Measurements from ENCODE around the gene HAUS2.

Gene HAUS2

DNA sequence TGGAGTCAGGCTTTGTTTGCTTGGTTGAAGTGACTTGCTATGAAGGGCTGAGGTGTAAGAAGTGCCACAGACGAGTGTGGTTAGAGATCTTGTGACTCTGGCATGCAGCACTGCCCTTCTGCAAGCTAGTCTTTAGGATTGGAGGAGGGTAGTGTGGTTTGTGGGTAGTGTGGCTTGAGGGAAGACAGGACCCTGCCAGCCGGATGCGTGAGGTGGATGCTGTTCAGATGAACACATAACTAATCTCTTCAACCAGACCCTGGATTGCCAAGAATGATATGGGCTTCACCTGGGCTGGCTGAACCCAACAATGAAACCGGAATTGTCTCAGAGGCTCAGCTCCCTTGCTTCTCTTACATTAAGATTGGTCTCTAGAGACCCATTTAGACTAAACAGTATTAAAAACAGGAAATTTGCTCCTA is 59.5 kb downstream of the HAUS2 start:
- DNase-seq = peak; percentile 97
- Histone ChIP-seq H3K27me3 (replicated peaks; ENCODE audit: insufficient read depth, low read length) (no peaks in the 10 kb centered on the region), H3K9ac (ENCODE audit: low read length) (peak overlapping the region; percentile 68), H3K4me3 (ENCODE audit: low read length) (no peak overlapping the region), H3F3A (ENCODE audit: insufficient read depth, low read length) (peaks cover 48% of the 10 kb centered on the region), H3K9me3 (replicated peaks; ENCODE audit: insufficient read depth, low read length) (no peaks in the 10 kb centered on the region), H3K36me3 (replicated peaks; ENCODE audit: insufficient read depth, low read length) (no peaks in the 10 kb centered on the region), H3K4me1 (ENCODE audit: low read length) (peaks cover 54% of the 10 kb centered on the region), H3K9me2 (replicated peaks; ENCODE audit: insufficient read depth, low read length) (no peaks in the 10 kb centered on the region), H3K27ac (ENCODE audit: low read length) (peak overlapping the region; percentile 95), H3K4me2 (ENCODE audit: low read depth, low read length) (peak overlapping the region; percentile 57; the same call in 1 of the 2 replicates), H2AFZ (ENCODE audit: low read length) (no peak overlapping the region), H3K79me2 (ENCODE audit: low read length) (peaks cover 64% of the 10 kb centered on the region), H4K20me1 (ENCODE audit: insufficient read depth, low read length) (no peaks in the 10 kb centered on the region)
- TF ChIP-seq EZH2phosphoT487 (IDR thresholded peaks at IDR 0.05; ENCODE audit: low read length) (no peak), CTCF (IDR thresholded peaks at IDR 0.05; ENCODE audit: low read length) (no peak), EZH2 (optimal IDR thresholded peaks at IDR 0.05; ENCODE audit: low read depth, low read length) (no peak)

DNA sequence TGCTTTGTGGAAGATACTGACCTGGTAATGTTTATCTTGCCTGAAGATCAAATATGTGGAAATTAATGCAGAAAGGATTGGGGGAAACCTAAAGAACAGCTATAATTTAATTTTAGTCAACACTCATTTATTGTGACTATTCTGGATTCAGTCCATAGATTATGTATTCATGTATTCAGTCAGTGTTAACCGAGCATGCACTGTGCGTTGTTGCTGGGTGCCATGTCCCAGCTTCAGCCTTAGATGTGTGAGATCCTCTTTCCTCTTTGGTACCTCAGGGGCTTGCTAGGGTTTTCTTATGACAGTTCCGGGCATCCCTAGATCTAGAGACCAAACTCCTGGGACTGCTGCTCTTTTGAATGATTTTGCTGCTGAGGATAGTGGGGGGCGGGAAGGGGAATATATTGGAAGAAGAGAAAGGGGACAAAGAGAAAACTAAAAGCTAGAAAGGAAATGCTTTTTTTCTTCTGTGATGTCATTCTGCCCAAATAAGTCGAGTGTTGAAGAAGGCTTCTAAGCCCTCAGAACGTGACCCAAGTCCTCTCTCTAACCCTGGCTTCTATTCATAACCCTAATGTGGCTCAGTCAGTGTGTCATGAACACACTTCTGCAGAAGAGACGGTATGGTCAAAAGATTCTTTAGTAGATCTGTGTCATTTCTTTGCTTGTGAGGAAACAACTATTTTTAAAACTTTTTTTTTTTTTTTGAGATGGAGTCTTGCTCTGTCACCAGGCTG is 60.3 kb downstream of the HAUS2 start:
- TF ChIP-seq CTCF (IDR thresholded peaks at IDR 0.05; ENCODE audit: low read length) (no peak), EZH2phosphoT487 (IDR thresholded peaks at IDR 0.05; ENCODE audit: low read length) (no peak), EZH2 (optimal IDR thresholded peaks at IDR 0.05; ENCODE audit: low read depth, low read length) (no peak)
- H3K9ac ChIP-seq (ENCODE audit: low read length) = peak overlapping the region; percentile 49; the same call in 1 of the 2 replicates
- peaks cover 46% of the 10 kb centered on the region for H3K4me1 ChIP-seq (ENCODE audit: low read length)
- H3K27me3 ChIP-seq (replicated peaks; ENCODE audit: insufficient read depth, low read length) = no peaks in the 10 kb centered on the region
- H4K20me1 ChIP-seq (ENCODE audit: insufficient read depth, low read length) = no peaks in the 10 kb centered on the region
- H3K27ac ChIP-seq (ENCODE audit: low read length) = peak overlapping the region; percentile 95
- H3K36me3 ChIP-seq (replicated peaks; ENCODE audit: insufficient read depth, low read length) = no peaks in the 10 kb centered on the region
- no peaks in the 10 kb centered on the region for H3K9me2 ChIP-seq (replicated peaks; ENCODE audit: insufficient read depth, low read length)
- peaks cover 57% of the 10 kb centered on the region for H3K79me2 ChIP-seq (ENCODE audit: low read length)
- DNase-seq = no peak
- no peak overlapping the region for H2AFZ ChIP-seq (ENCODE audit: low read length)
- no peaks in the 10 kb centered on the region for H3K9me3 ChIP-seq (replicated peaks; ENCODE audit: insufficient read depth, low read length)
- H3F3A ChIP-seq (ENCODE audit: insufficient read depth, low read length) = peaks cover 40% of the 10 kb centered on the region
- no peak overlapping the region for H3K4me3 ChIP-seq (ENCODE audit: low read length)
- H3K4me2 ChIP-seq (ENCODE audit: low read depth, low read length) = peak overlapping the region; percentile 57

DNA sequence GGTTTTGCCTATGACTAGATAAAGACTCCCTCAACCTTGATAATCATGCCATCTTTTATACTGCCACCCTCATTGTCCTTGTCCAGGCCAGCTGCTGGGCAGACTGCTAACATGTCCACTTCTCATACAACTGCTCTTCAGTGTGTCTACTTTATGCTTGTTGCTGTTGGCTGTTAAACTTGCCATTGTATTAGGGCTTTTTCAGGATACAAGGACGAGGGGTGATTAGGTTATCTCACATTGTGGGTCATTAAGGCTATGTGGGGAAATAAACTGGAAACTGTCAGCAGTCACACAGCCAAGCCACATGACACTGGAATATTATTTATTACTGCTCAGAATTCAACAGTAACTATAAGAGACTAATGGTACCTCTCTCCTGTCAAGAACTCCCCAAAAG is 62.9 kb downstream of the HAUS2 start:
- Histone ChIP-seq H3K9ac (ENCODE audit: low read length) (no peak overlapping the region), H3K4me2 (ENCODE audit: low read depth, low read length) (no peak overlapping the region), H3F3A (ENCODE audit: insufficient read depth, low read length) (peaks cover 18% of the 10 kb centered on the region), H3K9me2 (replicated peaks; ENCODE audit: insufficient read depth, low read length) (no peaks in the 10 kb centered on the region), H3K27ac (ENCODE audit: low read length) (no peak overlapping the region), H3K79me2 (ENCODE audit: low read length) (peaks cover 46% of the 10 kb centered on the region), H3K9me3 (replicated peaks; ENCODE audit: insufficient read depth, low read length) (no peaks in the 10 kb centered on the region), H4K20me1 (ENCODE audit: insufficient read depth, low read length) (no peaks in the 10 kb centered on the region), H3K27me3 (replicated peaks; ENCODE audit: insufficient read depth, low read length) (no peaks in the 10 kb centered on the region), H3K4me1 (ENCODE audit: low read length) (peaks cover 22% of the 10 kb centered on the region), H2AFZ (ENCODE audit: low read length) (no peak overlapping the region), H3K36me3 (replicated peaks; ENCODE audit: insufficient read depth, low read length) (no peaks in the 10 kb centered on the region), H3K4me3 (ENCODE audit: low read length) (no peak overlapping the region)
- TF ChIP-seq EZH2phosphoT487 (IDR thresholded peaks at IDR 0.05; ENCODE audit: low read length) (no peak), EZH2 (optimal IDR thresholded peaks at IDR 0.05; ENCODE audit: low read depth, low read length) (no peak), CTCF (IDR thresholded peaks at IDR 0.05; ENCODE audit: low read length) (no peak)
- no peak for DNase-seq

Measured in MM.1S (cell line).